Ramos (cell line): ENCODE data around the gene PDGFRB.

Experiments used
- in situ Hi-C: fragments of 300-500 bp; cut with MboI; formaldehyde crosslinking; loops from one replicate; pipeline ENCODE4 v1.14.3; 2022; ENCODE audit warnings: low sequenced_read_pairs; ENCODE audit not compliant: unreplicated experiment

The PDGFRB gene

GRCh38 chr5:150075233-150075632 lies 80.4 kb downstream of the PDGFRB start:
- in situ Hi-C loops = no loop called here

DNA sequence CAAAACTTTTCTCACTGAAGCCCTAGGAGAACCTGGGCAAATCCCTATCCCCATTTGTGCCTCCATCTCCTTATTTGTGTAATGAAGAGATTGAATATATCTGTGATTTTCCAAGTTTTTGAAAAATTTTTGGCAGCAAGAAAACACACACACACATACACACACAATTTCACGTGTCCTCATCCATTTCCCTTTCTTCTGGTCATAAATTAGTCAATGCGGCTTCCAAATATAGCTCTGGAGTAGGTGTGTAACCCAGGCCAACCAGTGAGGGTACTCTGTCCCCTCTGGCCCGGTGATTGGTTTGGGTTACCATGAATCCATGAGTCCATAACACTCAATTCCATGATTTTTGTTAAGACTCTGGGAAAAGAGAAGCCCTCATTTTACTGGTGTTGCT lies 82.0 kb downstream of the PDGFRB start:
- in situ Hi-C loops = no loop called here

- in situ Hi-C loops = no loop called here
These were observed 82.5 kb downstream of the PDGFRB start for GRCh38 chr5:150073086-150073625.

DNA sequence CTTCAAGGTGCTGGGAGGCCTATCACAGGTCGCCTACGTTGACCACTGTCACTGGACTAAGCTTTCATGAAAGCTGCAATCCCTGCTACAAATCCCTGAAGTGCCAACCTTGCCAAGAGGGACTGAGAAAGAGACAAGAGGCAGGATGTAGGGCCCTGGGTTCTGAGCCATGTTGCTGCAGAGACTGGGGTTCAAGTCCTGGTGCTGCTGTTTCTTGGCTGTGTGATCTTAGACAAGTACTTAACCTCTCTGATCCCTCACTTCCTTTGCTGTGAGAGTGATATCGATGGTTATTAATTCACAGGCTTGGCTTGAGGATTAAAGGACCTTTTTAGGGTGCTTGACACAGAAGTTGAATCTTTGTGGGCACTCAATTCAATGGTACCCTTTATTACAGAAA lies 84.8 kb downstream of the PDGFRB start:
- in situ Hi-C loops = no loop called here

DNA sequence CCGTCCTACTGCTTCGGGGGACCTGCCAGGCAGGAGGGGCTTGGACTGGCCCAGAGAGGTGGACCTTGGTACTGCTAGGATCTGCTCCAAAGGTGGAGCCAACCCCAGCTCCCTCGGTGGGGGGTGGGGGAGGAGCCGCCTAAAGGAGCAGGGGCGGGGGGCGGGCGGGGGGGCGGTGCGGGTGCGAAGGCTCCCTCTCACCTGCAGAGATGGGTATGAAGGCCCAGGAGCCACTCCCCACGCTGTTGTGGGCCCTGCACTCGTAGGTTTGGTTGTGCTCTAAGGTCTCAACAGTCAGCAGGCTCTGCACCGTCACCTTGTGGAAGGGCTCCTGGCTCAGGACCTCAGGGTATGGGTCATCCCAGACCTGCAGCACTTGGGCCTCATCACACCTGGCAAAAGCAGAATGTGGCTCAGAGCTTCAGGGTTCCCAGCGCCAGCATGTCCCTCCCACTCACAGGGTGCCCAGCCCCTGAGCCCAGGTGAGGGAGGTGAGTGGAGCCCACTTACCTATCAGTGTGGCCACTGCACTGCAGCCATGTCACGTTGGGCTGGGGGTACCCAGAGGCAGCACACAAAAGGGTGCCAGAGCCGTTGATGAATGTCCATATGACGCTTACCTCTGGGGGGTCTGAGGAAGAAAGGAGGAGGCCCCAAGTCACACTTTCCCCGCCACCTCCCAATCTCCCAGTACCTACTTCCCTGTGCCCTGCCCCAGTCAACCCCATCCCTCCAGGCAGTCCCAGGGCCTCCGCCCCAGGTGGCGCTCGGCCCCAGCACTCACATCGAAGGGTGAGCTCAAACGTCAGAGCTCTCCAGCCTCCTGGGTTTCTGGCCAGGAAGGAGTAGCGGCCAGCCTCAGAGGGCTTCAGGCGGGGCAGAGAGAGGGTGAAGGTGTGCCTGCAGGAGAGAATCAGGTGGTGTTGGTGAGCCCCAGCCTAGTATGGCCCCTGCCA lies 85.7 kb downstream of the PDGFRB start:
- in situ Hi-C loops = no loop called here

DNA sequence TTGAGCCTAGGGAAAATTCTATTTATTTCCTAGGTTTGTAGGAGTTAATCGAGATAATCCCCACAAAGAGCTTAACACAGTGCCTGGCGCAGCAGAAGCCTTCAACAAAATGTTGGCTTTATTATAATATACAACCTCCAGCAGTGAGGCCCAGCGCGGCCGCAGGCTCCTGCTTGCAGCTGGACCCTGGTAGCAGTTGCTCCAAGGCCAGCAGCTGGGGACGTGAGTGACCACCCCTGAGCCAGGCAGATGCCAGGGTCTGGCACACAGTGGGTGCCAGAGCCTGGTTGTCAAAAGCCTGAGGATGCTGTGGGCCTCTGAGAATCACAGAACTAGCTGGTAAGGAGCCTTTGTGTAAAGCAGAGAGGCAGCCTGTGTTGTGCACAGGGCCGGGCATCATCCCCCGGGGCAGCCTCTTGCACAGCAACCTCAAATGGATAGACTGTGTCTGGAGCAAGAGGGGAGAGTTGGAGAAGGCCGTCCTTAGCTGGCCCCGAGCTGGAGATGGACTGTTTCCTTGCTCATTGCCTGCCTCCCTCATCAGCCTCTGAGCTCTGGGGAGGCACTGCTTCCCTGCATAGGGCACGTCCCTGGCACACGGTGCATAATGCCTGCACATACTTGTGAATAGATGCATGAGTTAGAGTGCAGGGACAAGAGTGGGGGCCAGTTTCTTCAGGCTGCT lies 86.5 kb downstream of the PDGFRB start:
- in situ Hi-C loops = no loop called here

GRCh38 chr5:150068472-150068871 lies 87.2 kb downstream of the PDGFRB start:
- in situ Hi-C loops = no loop called here

- in situ Hi-C loops = no loop called here
These were observed 87.6 kb downstream of the PDGFRB start for GRCh38 chr5:150068071-150068470.

GRCh38 chr5:150067405-150067960 lies 88.2 kb downstream of the PDGFRB start:
- in situ Hi-C loops = no loop called here

- in situ Hi-C loops = no loop called here
These were observed 88.7 kb downstream of the PDGFRB start for GRCh38 chr5:150066901-150067396.

- in situ Hi-C loops = no loop called here
These were observed 89.2 kb downstream of the PDGFRB start for GRCh38 chr5:150066436-150066835.

DNA sequence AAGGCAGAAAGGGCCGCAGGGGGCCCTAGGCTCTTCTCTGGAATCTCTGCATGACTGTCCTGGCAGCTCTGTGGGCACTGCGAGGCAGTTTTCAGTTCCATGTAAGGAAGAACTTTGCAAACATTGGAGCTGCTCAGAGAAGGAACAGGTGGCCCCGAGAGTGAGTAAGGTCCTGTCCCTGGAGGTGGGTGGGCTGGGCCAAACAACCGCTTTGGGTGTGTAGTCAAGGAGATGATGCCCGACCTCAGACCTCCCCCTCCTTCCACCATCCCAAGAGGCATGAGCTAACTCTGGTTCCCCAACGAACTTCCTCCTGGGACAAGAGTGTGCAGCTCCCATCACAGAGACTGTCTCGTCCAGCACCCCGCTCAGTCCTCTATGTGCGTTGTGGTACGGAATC lies 89.8 kb downstream of the PDGFRB start:
- in situ Hi-C loops = no loop called here

GRCh38 chr5:150065346-150065745 lies 90.3 kb downstream of the PDGFRB start:
- in situ Hi-C loops = no loop called here

DNA sequence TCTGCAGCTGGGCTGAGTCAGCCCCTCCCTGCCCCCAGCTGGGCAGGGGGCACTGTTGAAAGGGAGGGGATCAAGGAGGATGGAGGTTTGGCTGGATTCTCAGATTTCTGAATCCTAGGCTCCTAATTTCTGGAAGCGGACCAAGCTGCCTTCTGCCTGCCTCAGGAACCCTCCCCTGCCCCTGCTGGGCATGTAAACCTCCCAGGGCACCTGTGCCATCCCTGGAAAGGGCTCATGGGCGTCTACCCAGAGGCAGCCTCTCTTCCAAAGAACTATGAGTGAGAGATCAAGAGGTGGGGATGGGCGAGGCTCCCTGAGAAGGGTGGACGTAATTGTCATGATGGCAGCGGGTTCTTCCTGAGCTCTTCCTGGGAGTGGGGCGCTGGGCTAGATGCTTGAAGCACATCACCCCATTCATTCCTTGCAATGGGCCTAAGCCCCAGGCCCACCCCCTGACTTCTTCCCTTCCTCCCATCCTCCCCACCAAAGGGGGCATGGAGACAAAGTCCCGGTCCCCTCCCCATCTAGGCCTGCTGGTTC lies 90.9 kb downstream of the PDGFRB start:
- in situ Hi-C loops = no loop called here
